ENCODE measurements around the gene CDC25C. TPM values are rescaled to one million over a fixed set of nuclear protein-coding genes. Genes with fewer than 3 reads are reported as not detected.
"Not testable (repeated sequence)": the region's sequence is repeated elsewhere in the genome, so short reads cannot be mapped to it uniquely, and the experiment has no call there.

The CDC25C gene
- total and polyA plus RNA-seq, 2 donors from 2014 or later = 0.25 TPM; not detected in 1

GRCh38 chr5:138334867-138335447 is 3.4 kb upstream of the CDC25C start:
- Histone ChIP-seq H3K27me3 (ENCODE audit: control insufficient read depth, insufficient read depth, low read length) (no peaks in the 10 kb centered on the region), H3K4me1 (ENCODE audit: control insufficient read depth in 2 of 3, insufficient read depth in 2 of 3, low read depth in 1 of 3, low read length in 3 of 3) (peaks cover 0 to 22% (median 8%) of the 10 kb centered on the region in 3 donors), H3K27ac (ENCODE audit: low read depth in 2 of 2, low read length in 2 of 2) (no peak overlapping the region), H3K36me3 (ENCODE audit: control insufficient read depth in 2 of 3, insufficient read depth in 3 of 3, low read length in 3 of 3) (no peaks in the 10 kb centered on the region), H3K4me3 (ENCODE audit: low read length in 3 of 3) (no peak overlapping the region), H3K9ac (ENCODE audit: low read length in 3 of 3) (no peak overlapping the region), H3K9me3 (ENCODE audit: control insufficient read depth in 2 of 3, insufficient read depth in 1 of 3, low read length in 3 of 3) (no peaks in the 10 kb centered on the region)
- FAIRE-seq (no peak), DNase-seq (no peak)
- no peak for TF ChIP-seq CTCF (IDR thresholded peaks at IDR 0.05; ENCODE audit: borderline replicate concordance, extremely low read depth, insufficient read depth)
- intact Hi-C loops (cut with DNase I) = no loop called here

- H3K4me1 ChIP-seq (ENCODE audit: control insufficient read depth in 2 of 3, insufficient read depth in 2 of 3, low read depth in 1 of 3, low read length in 3 of 3) = peaks cover 0 to 10% (median 7%) of the 10 kb centered on the region in 3 donors
- FAIRE-seq = no peak
- H3K9ac ChIP-seq (ENCODE audit: low read length in 3 of 3) = peak overlapping the region in 1 of 3 donors; percentile 82
- H3K36me3 ChIP-seq (ENCODE audit: control insufficient read depth in 2 of 3, insufficient read depth in 3 of 3, low read length in 3 of 3) = no peaks in the 10 kb centered on the region
- no peak overlapping the region for H3K27ac ChIP-seq (ENCODE audit: low read depth in 2 of 2, low read length in 2 of 2)
- intact Hi-C loops (cut with DNase I) = no loop called here
- no peak for TF ChIP-seq CTCF (IDR thresholded peaks at IDR 0.05; ENCODE audit: borderline replicate concordance, extremely low read depth, insufficient read depth)
- no peaks in the 10 kb centered on the region for H3K27me3 ChIP-seq (ENCODE audit: control insufficient read depth, insufficient read depth, low read length)
- peak overlapping the region; percentile 70 to 89 (median 84) for H3K4me3 ChIP-seq (ENCODE audit: low read length in 3 of 3)
- H3K9me3 ChIP-seq (ENCODE audit: control insufficient read depth in 2 of 3, insufficient read depth in 1 of 3, low read length in 3 of 3) = no peaks in the 10 kb centered on the region
- peak in 1 of 5 donors; percentile 14 for DNase-seq
These were observed 673 bp downstream of the CDC25C start for GRCh38 chr5:138330813-138331448.

- DNase-seq; FAIRE-seq; H3K9ac ChIP-seq (ENCODE audit: low read length in 3 of 3); H3K27ac ChIP-seq (ENCODE audit: low read depth in 2 of 2, low read length in 2 of 2); H3K4me1 ChIP-seq (ENCODE audit: control insufficient read depth in 2 of 3, insufficient read depth in 2 of 3, low read depth in 1 of 3, low read length in 3 of 3); H3K27me3 ChIP-seq (ENCODE audit: control insufficient read depth, insufficient read depth, low read length); H3K9me3 ChIP-seq (ENCODE audit: control insufficient read depth in 2 of 3, insufficient read depth in 1 of 3, low read length in 3 of 3); intact Hi-C loops (cut with DNase I); H3K4me3 ChIP-seq (ENCODE audit: low read length in 3 of 3); H3K36me3 ChIP-seq (ENCODE audit: control insufficient read depth in 2 of 3, insufficient read depth in 3 of 3, low read length in 3 of 3): not testable (repeated sequence)
These were observed 13.4 kb downstream of the CDC25C start for GRCh38 chr5:138318211-138318610.

GRCh38 chr5:138316355-138316754 is 15.2 kb downstream of the CDC25C start:
- TF ChIP-seq CTCF (IDR thresholded peaks at IDR 0.05; ENCODE audit: borderline replicate concordance, extremely low read depth, insufficient read depth) = no peak
- H3K9ac ChIP-seq (ENCODE audit: low read length in 3 of 3) = no peak overlapping the region
- DNase-seq (no peak), FAIRE-seq (no peak)
- no peak overlapping the region for H3K4me3 ChIP-seq (ENCODE audit: low read length in 3 of 3)
- H3K27ac ChIP-seq (ENCODE audit: low read depth in 2 of 2, low read length in 2 of 2) = no peak overlapping the region
- intact Hi-C loops (cut with DNase I) = no loop called here
- no peaks in the 10 kb centered on the region for H3K36me3 ChIP-seq (ENCODE audit: control insufficient read depth in 2 of 3, insufficient read depth in 3 of 3, low read length in 3 of 3)
- no peaks in the 10 kb centered on the region for H3K9me3 ChIP-seq (ENCODE audit: control insufficient read depth in 2 of 3, insufficient read depth in 1 of 3, low read length in 3 of 3)
- H3K27me3 ChIP-seq (ENCODE audit: control insufficient read depth, insufficient read depth, low read length) = no peaks in the 10 kb centered on the region
- H3K4me1 ChIP-seq (ENCODE audit: control insufficient read depth in 2 of 3, insufficient read depth in 2 of 3, low read depth in 1 of 3, low read length in 3 of 3) = no peaks in the 10 kb centered on the region
